ENCODE measurements around the gene CYTH1.

The CYTH1 gene

DNA sequence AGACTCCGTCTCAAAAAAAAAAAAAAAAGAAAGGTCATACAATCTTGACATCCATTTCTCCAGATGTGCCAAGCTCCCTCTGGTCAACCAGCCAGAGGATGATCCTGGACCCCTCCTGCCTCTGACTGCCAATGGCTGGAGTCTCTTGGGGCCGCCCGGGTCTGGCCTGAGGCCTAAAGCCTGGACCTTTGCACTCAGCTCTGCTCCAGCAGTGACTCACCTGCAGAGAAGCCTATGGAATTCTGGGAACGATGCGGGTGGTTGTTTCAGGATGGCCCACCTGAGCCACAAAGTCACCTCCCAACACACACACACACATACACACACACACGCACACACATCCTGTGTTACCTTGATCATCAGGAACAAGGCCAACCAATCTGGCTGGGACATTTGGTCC lies 140.8 kb downstream of the CYTH1 start:
- TF ChIP-seq, protein P1, sequence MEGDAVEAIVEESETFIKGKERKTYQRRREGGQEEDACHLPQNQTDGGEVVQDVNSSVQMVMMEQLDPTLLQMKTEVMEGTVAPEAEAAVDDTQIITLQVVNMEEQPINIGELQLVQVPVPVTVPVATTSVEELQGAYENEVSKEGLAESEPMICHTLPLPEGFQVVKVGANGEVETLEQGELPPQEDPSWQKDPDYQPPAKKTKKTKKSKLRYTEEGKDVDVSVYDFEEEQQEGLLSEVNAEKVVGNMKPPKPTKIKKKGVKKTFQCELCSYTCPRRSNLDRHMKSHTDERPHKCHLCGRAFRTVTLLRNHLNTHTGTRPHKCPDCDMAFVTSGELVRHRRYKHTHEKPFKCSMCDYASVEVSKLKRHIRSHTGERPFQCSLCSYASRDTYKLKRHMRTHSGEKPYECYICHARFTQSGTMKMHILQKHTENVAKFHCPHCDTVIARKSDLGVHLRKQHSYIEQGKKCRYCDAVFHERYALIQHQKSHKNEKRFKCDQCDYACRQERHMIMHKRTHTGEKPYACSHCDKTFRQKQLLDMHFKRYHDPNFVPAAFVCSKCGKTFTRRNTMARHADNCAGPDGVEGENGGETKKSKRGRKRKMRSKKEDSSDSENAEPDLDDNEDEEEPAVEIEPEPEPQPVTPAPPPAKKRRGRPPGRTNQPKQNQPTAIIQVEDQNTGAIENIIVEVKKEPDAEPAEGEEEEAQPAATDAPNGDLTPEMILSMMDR (conservative IDR thresholded peaks at IDR 0.05; ENCODE audit: control insufficient read depth, insufficient read depth, low read depth, low read length), result no peak
- DNase-seq (ENCODE audit: low read depth), result no peak
- no peak overlapping the region for H3K4me3 ChIP-seq (ENCODE audit: control insufficient read depth, low read depth, low read length)

DNA sequence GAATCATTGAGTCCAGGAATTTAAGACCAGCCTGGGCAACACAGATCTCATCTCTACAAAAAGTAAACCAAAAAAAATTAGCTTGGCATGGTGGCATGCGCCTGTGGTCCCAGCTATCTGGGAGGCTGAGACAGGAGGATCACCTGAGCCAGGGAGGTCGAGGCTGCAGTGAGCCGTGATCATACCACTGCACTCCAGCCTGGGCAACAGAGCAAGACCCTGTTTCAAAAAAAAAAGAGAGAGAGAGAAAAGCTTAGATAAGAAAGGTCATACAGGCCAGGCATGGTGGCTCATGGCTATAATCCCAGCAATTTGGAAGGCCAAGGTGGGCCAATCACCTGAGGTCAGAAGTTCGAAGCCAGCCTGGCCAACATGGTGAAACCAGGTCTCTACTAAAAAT lies 141.4 kb downstream of the CYTH1 start:
- TF ChIP-seq, protein P1 (conservative IDR thresholded peaks at IDR 0.05; ENCODE audit: control insufficient read depth, insufficient read depth, low read depth, low read length), result no peak

GRCh38 chr17:78637643-78638420 lies 144.2 kb downstream of the CYTH1 start:
- DNase-seq (ENCODE audit: low read depth), result no peak
- TF ChIP-seq, protein P1 (conservative IDR thresholded peaks at IDR 0.05; ENCODE audit: control insufficient read depth, insufficient read depth, low read depth, low read length), result no peak
- no peak overlapping the region for H3K4me3 ChIP-seq (ENCODE audit: control insufficient read depth, low read depth, low read length)

More for the DNA sequence above, 141.4 kb downstream of the CYTH1 start:
- DNase-seq (ENCODE audit: low read depth), result no peak
- H3K4me3 ChIP-seq (ENCODE audit: control insufficient read depth, low read depth, low read length), result no peak overlapping the region

DNA sequence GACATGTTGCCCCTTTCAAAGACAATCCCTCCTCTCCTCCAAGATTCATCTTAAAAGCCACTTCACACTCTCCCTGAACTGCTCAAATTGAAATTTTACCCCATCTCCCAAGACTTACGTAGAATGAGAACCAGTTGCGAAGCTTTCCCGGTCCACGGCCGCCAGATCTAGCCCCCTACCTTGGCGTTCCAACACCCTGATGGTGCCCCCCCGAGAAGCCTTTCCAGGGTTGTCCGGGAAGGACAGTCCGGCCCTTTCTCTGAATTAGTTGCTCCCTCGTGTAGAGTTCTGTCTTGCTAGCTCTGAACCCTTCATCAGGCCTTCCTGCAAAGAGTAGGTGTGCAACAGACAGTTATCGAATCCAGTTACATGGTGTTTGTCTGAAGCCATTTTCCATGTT lies 144.9 kb downstream of the CYTH1 start:
- DNase-seq (ENCODE audit: low read depth), result no peak
- no peak overlapping the region for H3K4me3 ChIP-seq (ENCODE audit: control insufficient read depth, low read depth, low read length)
- TF ChIP-seq, protein P1 (conservative IDR thresholded peaks at IDR 0.05; ENCODE audit: control insufficient read depth, insufficient read depth, low read depth, low read length), result no peak

DNA sequence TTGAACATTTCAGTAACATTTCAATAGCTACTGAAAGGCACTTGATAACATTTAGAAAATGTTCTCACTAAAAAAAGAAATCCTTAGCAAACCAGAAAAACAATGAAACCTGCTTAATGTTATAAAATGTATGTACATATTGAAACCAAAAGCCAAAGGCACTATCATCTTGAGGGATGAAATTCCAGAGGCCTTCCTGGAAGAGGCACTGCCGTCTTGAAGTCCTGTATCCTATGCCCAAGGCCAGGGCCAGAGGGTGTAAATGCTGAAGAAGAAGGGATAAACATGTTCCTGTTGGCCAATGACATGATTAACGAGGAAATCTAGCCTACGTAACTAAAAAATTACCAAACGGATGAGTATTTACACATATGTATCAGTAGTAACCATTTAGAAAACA lies 147.9 kb downstream of the CYTH1 start:
- DNase-seq (ENCODE audit: low read depth), result no peak
- H3K4me3 ChIP-seq (ENCODE audit: control insufficient read depth, low read depth, low read length), result no peak overlapping the region
- TF ChIP-seq, protein P1 (conservative IDR thresholded peaks at IDR 0.05; ENCODE audit: control insufficient read depth, insufficient read depth, low read depth, low read length), result no peak

DNA sequence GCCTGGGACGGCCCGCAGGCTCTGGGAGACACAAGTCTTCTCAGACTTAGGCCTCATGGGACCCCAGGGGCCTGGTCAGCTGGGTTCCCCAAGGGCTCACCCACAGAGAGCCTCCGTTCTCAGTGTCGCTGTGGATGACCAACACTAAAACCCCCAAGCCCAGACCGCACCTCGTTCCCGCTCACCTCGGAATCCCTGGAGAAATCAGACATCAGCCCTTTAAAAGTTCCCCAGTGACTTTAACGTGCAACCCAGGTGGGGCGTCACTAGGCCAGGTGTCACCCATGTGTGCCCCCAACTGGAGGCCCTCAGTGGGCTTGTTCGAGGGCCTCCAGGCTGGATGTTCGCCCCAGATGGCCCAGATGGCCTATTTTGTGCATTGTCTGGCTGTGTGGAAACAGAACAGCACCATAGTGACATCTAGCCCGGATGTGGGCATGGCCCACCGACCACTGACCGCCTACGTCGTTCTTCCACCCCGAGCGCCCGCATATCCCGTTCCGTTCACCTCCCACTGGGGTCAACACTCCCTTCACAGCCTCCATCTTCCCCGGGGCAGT lies 152.6 kb downstream of the CYTH1 start:
- no peak for DNase-seq (ENCODE audit: low read depth)
- TF ChIP-seq, protein P1 (conservative IDR thresholded peaks at IDR 0.05; ENCODE audit: control insufficient read depth, insufficient read depth, low read depth, low read length), result no peak
- no peak overlapping the region for H3K4me3 ChIP-seq (ENCODE audit: control insufficient read depth, low read depth, low read length)
